HUDEP-2 (cell line): Measurements from ENCODE around the gene SPDYE11.
"Not testable (repeated sequence)": the region's sequence is repeated elsewhere in the genome, so short reads cannot be mapped to it uniquely, and the experiment has no call there.

Experiments used
- DNase-seq, 76 experiments: peaks; one replicate each; lab custom pipeline; 2025; ENCODE audit not compliant: unreplicated experiment in 76 of 76; lab: John Stamatoyannopoulos, UW

The SPDYE11 gene

GRCh38 chr7:73057811-73058210 lies at the start of gene SPDYE11:
TSS of gene SPDYE11 (minus strand) at chr7:73057911. CDS start at chr7:73056111, 1,800 bp downstream.
- DNase-seq, result not testable (repeated sequence)

GRCh38 chr7:73085938-73086337 lies 28.2 kb upstream of the SPDYE11 start, which contains the start of gene SPDYE9:
TSS of gene SPDYE9 (minus strand) at chr7:73086038. CDS start at chr7:73084238, 1,800 bp downstream.
- not testable (repeated sequence) for DNase-seq

- DNase-seq, result not testable (repeated sequence)
These were observed 28.0 kb downstream of the SPDYE11 start, which contains the start of gene SPDYE8 for GRCh38 chr7:73029666-73030065. TSS of gene SPDYE8 (minus strand) at chr7:73029766. CDS start at chr7:73027966, 1,800 bp downstream.

GRCh38 chr7:73006491-73006890 lies 51.2 kb downstream of the SPDYE11 start:
- not testable (repeated sequence) for DNase-seq

GRCh38 chr7:73005693-73006447 lies 51.8 kb downstream of the SPDYE11 start:
- DNase-seq, result not testable (repeated sequence)

GRCh38 chr7:73005356-73005692 lies 52.4 kb downstream of the SPDYE11 start:
- DNase-seq, result not testable (repeated sequence)

GRCh38 chr7:72997887-72998468 lies 59.7 kb downstream of the SPDYE11 start:
- DNase-seq, result not testable (repeated sequence)
